Natural killer cell (primary cell): ENCODE results near the gene NUBPL. TPM values are rescaled to one million over a fixed set of nuclear protein-coding genes. Genes with fewer than 3 reads are reported as not detected.

Experiments
- ATAC-seq, 3 donors: fragments of 150-1000 bp in 2 of 3; fragments of 200-7000 bp in 1 of 3; cut with Tn5 transposase; 1 replicate in 1 of 3; 2 replicates in 2 of 3; pipeline ENCODE4 v1.10.0; 2021; ENCODE audit warnings: mild to moderate bottlenecking in 2 of 3, moderate library complexity in 2 of 3
- DNase-seq, 2 donors: peaks; one replicate each; pipeline versions ENCODE4 v3.0.0 to v3.0.0-alpha.2; 2013 to 2021; ENCODE audit warnings: mixed read lengths in 1 of 2
- H3K27ac ChIP-seq: one replicate; pipeline ENCODE4 v1.5.1; 2013; ENCODE audit warnings: mild to moderate bottlenecking, low read length
- H3K27me3 ChIP-seq: one replicate; pipeline ENCODE4 v1.6.1; 2013; ENCODE audit warnings: low read length; ENCODE audit not compliant: control insufficient read depth, insufficient read depth
- H3K36me3 ChIP-seq: one replicate; pipeline ENCODE4 v1.6.1; 2013; ENCODE audit warnings: low read length; ENCODE audit not compliant: control insufficient read depth, insufficient read depth
- H3K4me1 ChIP-seq: one replicate; pipeline ENCODE4 v1.6.1; 2013; ENCODE audit warnings: low read length; ENCODE audit not compliant: control insufficient read depth, insufficient read depth
- H3K4me3 ChIP-seq: one replicate; pipeline ENCODE4 v1.5.1; 2013; ENCODE audit warnings: low read length
- H3K9me3 ChIP-seq: one replicate; pipeline ENCODE4 v1.6.1; 2013; ENCODE audit warnings: low read length; ENCODE audit not compliant: control insufficient read depth, insufficient read depth
- H3K27ac Mint-ChIP-seq, 2 donors: one replicate each; pipeline ENCODE4 v1.8.0; 2022; ENCODE audit warnings: mild to moderate bottlenecking in 2 of 2, mixed read lengths in 2 of 2, moderate library complexity in 1 of 2
- H3K27me3 Mint-ChIP-seq, 2 donors: one replicate each; pipeline ENCODE4 v1.8.0; 2022; ENCODE audit warnings: low read depth in 2 of 2, mixed read lengths in 2 of 2
- H3K36me3 Mint-ChIP-seq: one replicate; pipeline ENCODE4 v1.8.0; 2022; ENCODE audit warnings: mixed read lengths
- H3K4me1 Mint-ChIP-seq, 2 donors: one replicate each; pipeline ENCODE4 v1.8.0; 2022; ENCODE audit warnings: mixed read lengths in 2 of 2
- H3K4me3 Mint-ChIP-seq: one replicate; pipeline ENCODE4 v1.8.0; 2022; ENCODE audit warnings: mild to moderate bottlenecking, moderate library complexity, mixed read lengths
- H3K9me3 Mint-ChIP-seq, 2 donors: one replicate each; pipeline ENCODE4 v1.8.0; 2022; ENCODE audit warnings: mixed read lengths in 2 of 2
- WGBS: methylation state at CpG from one replicate; pipeline ENCODE4 v1.1.7; 2013; ENCODE audit warnings: missing lambda C conversion rate; ENCODE audit not compliant: insufficient coverage; 5-methylcytosine and 5-hydroxymethylcytosine counted together
- intact Hi-C: fragments of 100-400 bp; cut with micrococcal nuclease; formaldehyde crosslinking; loops from one replicate; pipeline ENCODE4 v1.14.2; 2022
- total RNA-seq, 4 donors: library from RNA; stranded (reverse); fragments of 120-200 nt in 1 of 4; gene quantifications; one replicate each; pipeline versions ENCODE4 v1.2.3 to v1.2.4, GENCODE V29; 2013 to 2022
- TF ChIP-seq, protein P1 (sequence below): fragments of 200-600 bp; IDR thresholded peaks from one replicate; pipeline ENCODE4 v1.8.0; 2022; ENCODE audit warnings: antibody characterized with exemption

The NUBPL gene
- total RNA-seq, 3 donors from 2014 or later (not counting 1 experiment from before 2014, with no cell fraction given): 7.1 to 8.5 (median 7.5) TPM

DNA sequence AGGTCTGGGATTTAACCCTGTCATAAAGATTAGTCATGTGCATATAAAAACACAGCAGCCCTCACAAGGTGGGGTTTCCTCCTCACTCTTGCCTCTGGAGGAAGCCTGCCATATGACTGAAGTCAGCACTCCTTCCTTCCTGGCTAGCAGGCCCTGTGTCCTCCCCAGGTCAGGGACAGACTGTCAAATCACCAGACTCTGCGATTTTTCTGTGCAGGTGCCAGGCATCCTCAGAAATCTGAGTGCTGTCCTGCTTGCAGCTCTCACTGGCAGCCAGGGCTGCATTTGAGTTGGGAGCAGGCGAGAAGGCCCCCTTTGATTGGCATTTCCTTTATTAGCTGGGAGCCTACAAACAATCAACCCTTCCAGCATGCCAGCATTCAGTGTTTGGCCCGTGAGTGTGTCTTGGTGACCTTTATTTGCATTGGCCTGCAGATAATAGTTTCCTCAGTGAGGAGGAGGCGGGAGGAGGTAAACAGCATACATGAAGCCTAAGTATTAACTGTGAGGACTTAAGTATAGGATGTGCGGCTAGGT, 332.1 kb downstream of the NUBPL start:
- no peak overlapping the region for H3K4me3 ChIP-seq
- Mint-ChIP-seq H3K27ac (no peak overlapping the region), H3K27me3 (peaks cover 0 to 7% of the 10 kb centered on the region in 2 donors), H3K4me3 (no peak overlapping the region), H3K36me3 (no peaks in the 10 kb centered on the region), H3K4me1 (no peaks in the 10 kb centered on the region), H3K9me3 (peaks cover 0 to 2% of the 10 kb centered on the region in 2 donors)
- intact Hi-C loops: no loop called here
- H3K27me3 ChIP-seq: no peaks in the 10 kb centered on the region
- ATAC-seq (no peak), DNase-seq (no peak)
- no peak overlapping the region for H3K27ac ChIP-seq
- H3K36me3 ChIP-seq: no peaks in the 10 kb centered on the region
- 77% methylated on average over 5 of the region's 5 CpGs for WGBS
- TF ChIP-seq, protein P1, sequence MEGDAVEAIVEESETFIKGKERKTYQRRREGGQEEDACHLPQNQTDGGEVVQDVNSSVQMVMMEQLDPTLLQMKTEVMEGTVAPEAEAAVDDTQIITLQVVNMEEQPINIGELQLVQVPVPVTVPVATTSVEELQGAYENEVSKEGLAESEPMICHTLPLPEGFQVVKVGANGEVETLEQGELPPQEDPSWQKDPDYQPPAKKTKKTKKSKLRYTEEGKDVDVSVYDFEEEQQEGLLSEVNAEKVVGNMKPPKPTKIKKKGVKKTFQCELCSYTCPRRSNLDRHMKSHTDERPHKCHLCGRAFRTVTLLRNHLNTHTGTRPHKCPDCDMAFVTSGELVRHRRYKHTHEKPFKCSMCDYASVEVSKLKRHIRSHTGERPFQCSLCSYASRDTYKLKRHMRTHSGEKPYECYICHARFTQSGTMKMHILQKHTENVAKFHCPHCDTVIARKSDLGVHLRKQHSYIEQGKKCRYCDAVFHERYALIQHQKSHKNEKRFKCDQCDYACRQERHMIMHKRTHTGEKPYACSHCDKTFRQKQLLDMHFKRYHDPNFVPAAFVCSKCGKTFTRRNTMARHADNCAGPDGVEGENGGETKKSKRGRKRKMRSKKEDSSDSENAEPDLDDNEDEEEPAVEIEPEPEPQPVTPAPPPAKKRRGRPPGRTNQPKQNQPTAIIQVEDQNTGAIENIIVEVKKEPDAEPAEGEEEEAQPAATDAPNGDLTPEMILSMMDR: no peak
- no peaks in the 10 kb centered on the region for H3K4me1 ChIP-seq
- H3K9me3 ChIP-seq: no peaks in the 10 kb centered on the region

DNA sequence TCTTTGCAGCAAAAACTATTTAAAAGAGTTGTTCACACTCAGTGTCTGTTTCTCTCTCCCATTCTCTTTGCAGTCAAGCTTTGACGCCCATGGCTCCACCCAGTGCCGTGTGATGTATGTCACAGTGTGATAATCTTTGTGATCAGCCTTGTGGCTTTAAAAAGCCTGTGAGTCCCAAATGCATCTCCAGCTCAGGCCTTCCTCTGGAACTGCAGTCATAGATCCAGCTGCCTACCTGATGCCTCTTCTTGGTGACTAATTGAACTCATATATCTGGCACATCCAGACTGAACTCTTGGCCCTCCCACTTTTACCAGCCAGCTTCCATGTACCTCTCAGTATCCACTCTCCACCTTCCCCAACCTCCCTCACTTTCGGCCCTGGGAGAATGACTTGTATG, 333.1 kb downstream of the NUBPL start:
- Mint-ChIP-seq H3K4me1 (no peaks in the 10 kb centered on the region), H3K36me3 (no peaks in the 10 kb centered on the region), H3K27ac (no peak overlapping the region), H3K9me3 (peaks cover 0 to 4% of the 10 kb centered on the region in 2 donors), H3K4me3 (no peak overlapping the region), H3K27me3 (peaks cover 4 to 7% of the 10 kb centered on the region in 2 donors)
- DNase-seq (no peak), ATAC-seq (no peak)
- H3K4me1 ChIP-seq: no peaks in the 10 kb centered on the region
- no peaks in the 10 kb centered on the region for H3K36me3 ChIP-seq
- H3K9me3 ChIP-seq: no peaks in the 10 kb centered on the region
- intact Hi-C loops: no loop called here
- no peak overlapping the region for H3K4me3 ChIP-seq
- WGBS: 74% methylated on average over 3 of the region's 3 CpGs
- TF ChIP-seq, protein P1: no peak
- H3K27ac ChIP-seq: no peak overlapping the region
- no peaks in the 10 kb centered on the region for H3K27me3 ChIP-seq

DNA sequence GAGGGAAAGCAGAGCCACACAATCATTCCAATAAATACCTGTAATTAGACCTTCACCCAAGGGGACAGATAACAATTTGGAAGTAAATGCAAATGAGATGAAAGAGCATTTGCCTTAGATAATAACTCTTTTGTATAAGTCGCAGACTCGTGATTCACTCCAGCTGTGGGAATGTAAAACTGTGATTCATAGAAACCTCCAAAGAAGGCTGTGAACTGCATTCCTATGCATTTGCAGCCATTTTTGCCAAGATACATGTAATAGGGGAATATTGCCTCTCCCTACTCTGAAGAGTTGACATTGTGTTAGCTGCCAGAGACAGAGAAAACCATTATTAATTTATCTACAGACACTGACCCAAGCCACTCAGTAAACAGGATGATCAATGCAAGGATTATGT, 334.0 kb downstream of the NUBPL start:
- ATAC-seq (no peak), DNase-seq (no peak)
- Histone ChIP-seq H3K27ac (no peak overlapping the region), H3K27me3 (no peaks in the 10 kb centered on the region), H3K9me3 (no peaks in the 10 kb centered on the region), H3K4me3 (no peak overlapping the region), H3K36me3 (no peaks in the 10 kb centered on the region), H3K4me1 (no peaks in the 10 kb centered on the region)
- Mint-ChIP-seq H3K9me3 (peaks cover 0 to 4% of the 10 kb centered on the region in 2 donors), H3K27ac (no peak overlapping the region), H3K27me3 (peaks cover 4 to 7% of the 10 kb centered on the region in 2 donors), H3K36me3 (no peaks in the 10 kb centered on the region), H3K4me1 (no peaks in the 10 kb centered on the region), H3K4me3 (no peak overlapping the region)
- intact Hi-C loops: no loop called here
- TF ChIP-seq, protein P1: no peak
- 91% methylated on average over 2 of the region's 2 CpGs for WGBS

DNA sequence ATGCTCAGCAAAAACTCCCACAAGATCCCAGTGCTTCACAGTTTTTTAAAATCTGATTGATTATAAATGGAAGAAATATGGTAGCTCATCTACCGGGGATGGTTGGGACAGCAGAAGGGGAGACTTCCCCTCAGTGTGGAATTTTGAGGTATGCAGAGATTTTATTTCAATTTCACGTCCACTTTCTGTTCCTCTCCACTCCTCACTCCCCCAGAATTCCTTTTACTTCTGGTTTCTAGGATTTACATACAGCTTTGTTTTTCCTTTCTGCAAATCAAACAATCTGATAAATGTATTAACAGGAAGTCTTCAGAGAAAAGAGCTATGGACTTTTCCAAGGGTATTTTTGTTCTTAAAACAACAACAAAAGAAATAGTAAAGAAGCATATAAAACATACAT, 334.4 kb downstream of the NUBPL start:
- H3K9me3 Mint-ChIP-seq: peaks cover 0 to 4% of the 10 kb centered on the region in 2 donors
- H3K36me3 ChIP-seq: no peaks in the 10 kb centered on the region
- H3K4me3 ChIP-seq: no peak overlapping the region
- no peak overlapping the region for H3K27ac Mint-ChIP-seq
- TF ChIP-seq, protein P1: no peak
- DNase-seq: no peak
- no peak overlapping the region for H3K4me3 Mint-ChIP-seq
- no peaks in the 10 kb centered on the region for H3K9me3 ChIP-seq
- intact Hi-C loops: no loop called here
- no peak for ATAC-seq
- no peaks in the 10 kb centered on the region for H3K36me3 Mint-ChIP-seq
- no peaks in the 10 kb centered on the region for H3K4me1 ChIP-seq
- H3K27me3 Mint-ChIP-seq: peaks cover 4 to 7% of the 10 kb centered on the region in 2 donors
- no peaks in the 10 kb centered on the region for H3K27me3 ChIP-seq
- no peak overlapping the region for H3K27ac ChIP-seq
- WGBS: 83% methylated on average over 2 of the region's 2 CpGs
- no peaks in the 10 kb centered on the region for H3K4me1 Mint-ChIP-seq
